IPS-20b (cell line): ENCODE results near the gene PTPN6.
A peak's percentile ranks its signal among the peaks of the same experiment; 100 is the strongest.

Experiments
- H3K27ac ChIP-seq: one replicate; pipeline ENCODE4 v1.5.1; 2013; ENCODE audit warnings: low read length
- H3K27me3 ChIP-seq: 2 replicates; pipeline ENCODE4 v1.6.1; 2013; ENCODE audit warnings: mild to moderate bottlenecking, low read length, inconsistent platforms; ENCODE audit not compliant: insufficient read depth
- H3K36me3 ChIP-seq: 2 replicates; pipeline ENCODE4 v1.6.1; 2013; ENCODE audit warnings: low read depth, mild to moderate bottlenecking, inconsistent platforms, low read length, moderate library complexity; ENCODE audit not compliant: insufficient read depth
- H3K4me1 ChIP-seq: 2 replicates; pipeline ENCODE4 v1.6.1; 2013; ENCODE audit warnings: mild to moderate bottlenecking, control low read depth, inconsistent platforms, low read length, moderate library complexity; ENCODE audit not compliant: insufficient read depth
- H3K4me3 ChIP-seq: 2 replicates; pipeline ENCODE4 v1.5.1; 2013; ENCODE audit warnings: mild to moderate bottlenecking, low read length, inconsistent platforms
- H3K9ac ChIP-seq: 2 replicates; pipeline ENCODE4 v1.6.1; 2013; ENCODE audit warnings: low read depth, mild to moderate bottlenecking, inconsistent platforms, low read length, moderate library complexity
- H3K9me3 ChIP-seq: 2 replicates; pipeline ENCODE4 v1.6.1; 2013; ENCODE audit warnings: mild to moderate bottlenecking, low read depth, low read length, inconsistent platforms; ENCODE audit not compliant: insufficient read depth

PTPN6 gene

DNA sequence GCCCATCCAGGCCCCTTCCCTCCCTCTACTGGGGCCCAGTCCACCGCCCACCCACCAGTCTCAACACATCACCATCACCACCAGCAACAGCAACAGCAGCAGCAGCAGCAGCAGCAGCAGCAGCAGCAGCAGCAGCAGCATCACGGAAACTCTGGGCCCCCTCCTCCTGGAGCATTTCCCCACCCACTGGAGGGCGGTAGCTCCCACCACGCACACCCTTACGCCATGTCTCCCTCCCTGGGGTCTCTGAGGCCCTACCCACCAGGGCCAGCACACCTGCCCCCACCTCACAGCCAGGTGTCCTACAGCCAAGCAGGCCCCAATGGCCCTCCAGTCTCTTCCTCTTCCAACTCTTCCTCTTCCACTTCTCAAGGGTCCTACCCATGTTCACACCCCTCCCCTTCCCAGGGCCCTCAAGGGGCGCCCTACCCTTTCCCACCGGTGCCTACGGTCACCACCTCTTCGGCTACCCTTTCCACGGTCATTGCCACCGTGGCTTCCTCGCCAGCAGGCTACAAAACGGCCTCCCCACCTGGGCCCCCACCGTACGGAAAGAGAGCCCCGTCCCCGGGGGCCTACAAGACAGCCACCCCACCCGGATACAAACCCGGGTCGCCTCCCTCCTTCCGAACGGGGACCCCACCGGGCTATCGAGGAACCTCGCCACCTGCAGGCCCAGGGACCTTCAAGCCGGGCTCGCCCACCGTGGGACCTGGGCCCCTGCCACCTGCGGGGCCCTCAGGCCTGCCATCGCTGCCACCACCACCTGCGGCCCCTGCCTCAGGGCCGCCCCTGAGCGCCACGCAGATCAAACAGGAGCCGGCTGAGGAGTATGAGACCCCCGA is 14.3 kb upstream of the PTPN6 start:
- Histone ChIP-seq H3K4me3 (peak overlapping the region; percentile 77; the same call in 1 of the 2 replicates), H3K4me1 (peaks cover 4% of the 10 kb centered on the region; the same call in 1 of the 2 replicates), H3K36me3 (peaks cover 75% of the 10 kb centered on the region)

DNA sequence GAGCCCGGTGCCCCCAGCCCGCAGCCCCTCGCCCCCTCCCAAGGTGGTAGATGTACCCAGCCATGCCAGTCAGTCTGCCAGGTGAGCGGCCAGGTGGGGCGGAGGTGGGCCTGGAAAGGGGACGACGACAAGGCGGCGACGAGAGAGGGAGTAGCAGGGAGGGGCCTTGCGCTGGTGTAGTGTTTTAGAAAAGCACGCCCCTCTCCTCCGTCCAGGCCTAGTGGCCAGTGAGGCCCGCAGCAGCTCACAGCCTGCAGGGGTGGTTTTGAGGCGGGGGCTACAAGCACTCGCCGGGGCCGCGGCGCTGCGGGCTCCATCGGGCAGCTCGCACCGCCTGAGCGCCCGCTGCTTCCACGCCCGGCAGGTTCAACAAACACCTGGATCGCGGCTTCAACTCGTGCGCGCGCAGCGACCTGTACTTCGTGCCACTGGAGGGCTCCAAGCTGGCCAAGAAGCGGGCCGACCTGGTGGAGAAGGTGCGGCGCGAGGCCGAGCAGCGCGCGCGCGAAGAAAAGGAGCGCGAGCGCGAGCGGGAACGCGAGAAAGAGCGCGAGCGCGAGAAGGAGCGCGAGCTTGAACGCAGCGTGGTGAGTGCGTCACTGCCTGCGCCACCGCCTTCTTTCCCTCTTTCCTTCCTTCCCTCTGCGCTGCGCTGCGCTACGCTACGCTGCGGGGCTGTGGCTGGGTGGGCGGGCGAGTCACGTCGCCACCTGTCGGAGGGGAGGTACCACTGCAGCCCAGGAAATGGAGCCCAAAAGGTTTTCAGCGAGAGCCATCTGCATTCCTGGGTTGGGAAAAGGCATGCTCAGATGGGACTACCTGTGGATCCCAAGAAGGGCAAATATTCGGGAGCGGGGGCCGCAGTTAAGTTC is 13.4 kb upstream of the PTPN6 start:
- Histone ChIP-seq H3K4me1 (peaks cover 4% of the 10 kb centered on the region; the same call in 1 of the 2 replicates), H3K27ac (peak overlapping the region; percentile 83), H3K36me3 (peaks cover 66% of the 10 kb centered on the region), H3K9me3 (no peaks in the 10 kb centered on the region), H3K27me3 (no peaks in the 10 kb centered on the region), H3K9ac (peak overlapping the region; percentile 92), H3K4me3 (peak overlapping the region; percentile 77)

More for the DNA sequence above, 14.3 kb upstream of the PTPN6 start:
- Histone ChIP-seq H3K27me3 (no peaks in the 10 kb centered on the region), H3K9ac (peak overlapping the region; percentile 92; the same call in 1 of the 2 replicates), H3K9me3 (no peaks in the 10 kb centered on the region), H3K27ac (no peak overlapping the region)

DNA sequence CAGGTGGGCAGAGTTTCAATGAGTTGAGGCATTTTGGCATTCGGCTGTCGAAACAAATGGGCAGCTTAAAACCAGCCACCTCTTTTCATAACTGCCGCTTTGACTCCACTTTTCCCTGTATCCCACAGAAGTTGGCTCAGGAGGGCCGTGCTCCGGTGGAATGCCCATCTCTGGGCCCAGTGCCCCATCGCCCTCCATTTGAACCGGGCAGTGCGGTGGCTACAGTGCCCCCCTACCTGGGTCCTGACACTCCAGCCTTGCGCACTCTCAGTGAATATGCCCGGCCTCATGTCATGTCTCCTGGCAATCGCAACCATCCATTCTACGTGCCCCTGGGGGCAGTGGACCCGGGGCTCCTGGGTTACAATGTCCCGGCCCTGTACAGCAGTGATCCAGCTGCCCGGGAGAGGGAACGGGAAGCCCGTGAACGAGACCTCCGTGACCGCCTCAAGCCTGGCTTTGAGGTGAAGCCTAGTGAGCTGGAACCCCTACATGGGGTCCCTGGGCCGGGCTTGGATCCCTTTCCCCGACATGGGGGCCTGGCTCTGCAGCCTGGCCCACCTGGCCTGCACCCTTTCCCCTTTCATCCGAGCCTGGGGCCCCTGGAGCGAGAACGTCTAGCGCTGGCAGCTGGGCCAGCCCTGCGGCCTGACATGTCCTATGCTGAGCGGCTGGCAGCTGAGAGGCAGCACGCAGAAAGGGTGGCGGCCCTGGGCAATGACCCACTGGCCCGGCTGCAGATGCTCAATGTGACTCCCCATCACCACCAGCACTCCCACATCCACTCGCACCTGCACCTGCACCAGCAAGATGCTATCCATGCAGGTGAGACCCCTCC is 12.6 kb upstream of the PTPN6 start:
- Histone ChIP-seq H3K9ac (peak overlapping the region; percentile 92; the same call in 1 of the 2 replicates), H3K27ac (peak overlapping the region; percentile 83), H3K9me3 (no peaks in the 10 kb centered on the region), H3K4me3 (peak overlapping the region; percentile 77), H3K36me3 (peaks cover 59% of the 10 kb centered on the region), H3K27me3 (no peaks in the 10 kb centered on the region), H3K4me1 (peaks cover 4% of the 10 kb centered on the region; the same call in 1 of the 2 replicates)

DNA sequence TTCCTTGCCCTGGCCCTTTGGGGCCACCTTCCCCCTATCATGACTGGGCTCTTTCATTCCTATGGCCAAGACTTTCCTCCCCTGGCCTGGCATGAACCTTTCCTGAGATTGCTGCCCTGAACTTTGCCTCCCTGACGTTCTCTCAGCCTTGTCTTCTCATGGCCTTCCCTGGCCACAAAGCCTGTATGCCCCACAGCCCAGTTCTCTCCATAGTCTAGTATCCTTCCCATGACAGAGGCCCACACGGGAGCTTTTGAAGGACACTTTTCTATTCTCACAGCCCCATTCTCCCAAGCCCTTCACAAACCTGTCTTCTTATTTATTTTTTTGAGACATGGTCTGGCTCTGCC is 12.0 kb upstream of the PTPN6 start:
- Histone ChIP-seq H3K27ac (no peak overlapping the region), H3K36me3 (peaks cover 53% of the 10 kb centered on the region), H3K4me3 (no peak overlapping the region), H3K9ac (no peak overlapping the region), H3K27me3 (no peaks in the 10 kb centered on the region), H3K4me1 (peaks cover 4% of the 10 kb centered on the region; the same call in 1 of the 2 replicates), H3K9me3 (no peaks in the 10 kb centered on the region)

DNA sequence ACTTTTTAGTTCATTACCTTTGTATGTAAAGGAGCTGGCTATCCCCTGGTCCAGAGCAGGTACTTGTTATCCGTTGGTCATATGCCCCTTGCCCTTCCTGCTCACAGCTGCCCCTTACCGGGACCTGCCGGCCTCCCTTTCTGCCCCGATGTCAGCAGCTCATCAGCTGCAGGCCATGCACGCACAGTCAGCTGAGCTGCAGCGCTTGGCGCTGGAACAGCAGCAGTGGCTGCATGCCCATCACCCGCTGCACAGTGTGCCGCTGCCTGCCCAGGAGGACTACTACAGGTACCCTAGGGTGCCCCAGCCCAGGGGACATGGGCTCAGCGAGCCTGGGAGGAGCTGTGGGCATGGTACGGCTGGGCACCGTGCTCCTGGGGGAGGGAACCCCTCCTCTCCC is 9.9 kb upstream of the PTPN6 start:
- Histone ChIP-seq H3K9me3 (no peaks in the 10 kb centered on the region), H3K4me3 (no peak overlapping the region), H3K9ac (no peak overlapping the region), H3K4me1 (peaks cover 16% of the 10 kb centered on the region), H3K27ac (no peak overlapping the region), H3K27me3 (no peaks in the 10 kb centered on the region), H3K36me3 (peaks cover 32% of the 10 kb centered on the region)

DNA sequence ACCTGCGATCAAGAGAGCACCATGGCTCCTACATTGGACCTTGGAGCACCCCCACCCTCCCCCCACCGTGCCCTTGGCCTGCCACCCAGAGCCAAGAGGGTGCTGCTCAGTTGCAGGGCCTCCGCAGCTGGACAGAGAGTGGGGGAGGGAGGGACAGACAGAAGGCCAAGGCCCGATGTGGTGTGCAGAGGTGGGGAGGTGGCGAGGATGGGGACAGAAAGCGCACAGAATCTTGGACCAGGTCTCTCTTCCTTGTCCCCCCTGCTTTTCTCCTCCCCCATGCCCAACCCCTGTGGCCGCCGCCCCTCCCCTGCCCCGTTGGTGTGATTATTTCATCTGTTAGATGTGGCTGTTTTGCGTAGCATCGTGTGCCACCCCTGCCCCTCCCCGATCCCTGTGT is 9.4 kb upstream of the PTPN6 start:
- Histone ChIP-seq H3K4me3 (no peak overlapping the region), H3K27me3 (no peaks in the 10 kb centered on the region), H3K9me3 (no peaks in the 10 kb centered on the region), H3K4me1 (peaks cover 17% of the 10 kb centered on the region), H3K9ac (no peak overlapping the region), H3K36me3 (peaks cover 32% of the 10 kb centered on the region), H3K27ac (no peak overlapping the region)

DNA sequence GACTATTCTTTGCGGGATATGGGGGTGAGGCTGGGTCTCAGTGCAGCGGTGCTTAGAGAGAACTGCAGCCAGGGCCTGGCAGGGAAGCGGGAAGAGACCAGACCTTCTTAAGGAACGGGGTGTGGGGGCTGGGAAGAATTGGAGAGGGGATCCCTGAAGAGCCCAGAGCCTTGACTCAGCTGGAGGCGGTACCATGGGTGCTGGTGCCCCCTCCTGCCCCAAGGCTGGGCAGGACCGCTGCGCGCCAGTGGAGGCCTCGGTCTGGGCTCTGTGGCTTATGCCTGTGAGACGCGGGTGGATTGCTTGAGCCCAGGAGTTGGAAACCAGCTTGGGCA is 8.9 kb upstream of the PTPN6 start:
- Histone ChIP-seq H3K4me1 (peaks cover 21% of the 10 kb centered on the region), H3K4me3 (no peak overlapping the region), H3K27ac (no peak overlapping the region), H3K36me3 (peaks cover 32% of the 10 kb centered on the region), H3K9me3 (no peaks in the 10 kb centered on the region), H3K9ac (peak overlapping the region; percentile 96; the same call in 1 of the 2 replicates), H3K27me3 (no peaks in the 10 kb centered on the region)

DNA sequence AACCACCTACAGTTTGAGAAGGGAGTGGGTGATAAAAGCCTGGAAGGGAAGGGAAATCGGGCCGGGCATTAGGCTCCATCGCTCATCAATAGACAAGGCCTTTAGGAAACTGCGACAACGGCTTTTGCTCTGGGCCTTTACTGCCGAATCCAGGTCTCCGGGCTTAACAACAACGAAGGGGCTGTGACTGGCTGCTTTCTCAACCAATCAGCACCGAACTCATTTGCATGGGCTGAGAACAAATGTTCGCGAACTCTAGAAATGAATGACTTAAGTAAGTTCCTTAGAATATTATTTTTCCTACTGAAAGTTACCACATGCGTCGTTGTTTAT is 7.8 kb upstream of the PTPN6 start:
- H3K27ac ChIP-seq, result peak overlapping the region; percentile 45
- H3K4me3 ChIP-seq, result peak overlapping the region; percentile 91; the same call in 1 of the 2 replicates
- peak overlapping the region; percentile 96 for H3K9ac ChIP-seq
- no peaks in the 10 kb centered on the region for H3K9me3 ChIP-seq
- H3K36me3 ChIP-seq, result peaks cover 32% of the 10 kb centered on the region
- H3K27me3 ChIP-seq, result no peaks in the 10 kb centered on the region
- H3K4me1 ChIP-seq, result peaks cover 18% of the 10 kb centered on the region

DNA sequence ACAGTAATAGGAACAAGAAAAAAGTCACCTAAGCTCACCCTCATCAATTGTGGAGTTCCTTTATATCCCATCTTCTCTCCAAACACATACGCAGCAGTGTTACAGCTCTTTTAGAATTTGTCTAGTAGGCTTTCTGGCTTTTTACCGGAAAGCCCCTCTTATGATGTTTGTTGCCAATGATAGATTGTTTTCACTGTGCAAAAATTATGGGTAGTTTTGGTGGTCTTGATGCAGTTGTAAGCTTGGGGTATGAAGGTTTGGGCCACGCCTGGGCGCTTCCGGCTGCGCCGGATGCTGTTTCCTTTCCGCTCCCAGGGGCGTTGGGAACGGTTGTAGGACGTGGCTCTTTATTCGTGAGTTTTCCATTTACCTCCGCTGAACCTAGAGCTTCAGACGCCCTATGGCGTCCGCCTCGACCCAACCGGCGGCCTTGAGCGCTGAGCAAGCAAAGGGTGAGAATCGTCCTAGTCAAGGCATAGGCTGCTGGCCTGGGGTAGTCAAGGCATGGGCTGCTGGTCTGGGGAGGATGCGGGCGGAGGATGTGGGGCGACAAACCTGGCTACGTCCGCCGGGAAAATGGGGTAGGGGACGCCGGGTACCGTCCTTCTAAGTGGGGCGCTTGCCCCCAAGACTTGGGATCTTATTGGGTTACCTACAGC is 7.3 kb upstream of the PTPN6 start, which contains the start of the genes C12orf57 and RNU7-1:
TSS of gene C12orf57 (plus strand) at position 301 of the 659 bp plus-strand sequence. CDS start at position 401, 100 bp downstream.
TSS of gene RNU7-1 (plus strand) at position 95 of the 659 bp plus-strand sequence.
- Histone ChIP-seq H3K9me3 (no peaks in the 10 kb centered on the region), H3K4me1 (peaks cover 17% of the 10 kb centered on the region), H3K27me3 (no peaks in the 10 kb centered on the region)

DNA sequence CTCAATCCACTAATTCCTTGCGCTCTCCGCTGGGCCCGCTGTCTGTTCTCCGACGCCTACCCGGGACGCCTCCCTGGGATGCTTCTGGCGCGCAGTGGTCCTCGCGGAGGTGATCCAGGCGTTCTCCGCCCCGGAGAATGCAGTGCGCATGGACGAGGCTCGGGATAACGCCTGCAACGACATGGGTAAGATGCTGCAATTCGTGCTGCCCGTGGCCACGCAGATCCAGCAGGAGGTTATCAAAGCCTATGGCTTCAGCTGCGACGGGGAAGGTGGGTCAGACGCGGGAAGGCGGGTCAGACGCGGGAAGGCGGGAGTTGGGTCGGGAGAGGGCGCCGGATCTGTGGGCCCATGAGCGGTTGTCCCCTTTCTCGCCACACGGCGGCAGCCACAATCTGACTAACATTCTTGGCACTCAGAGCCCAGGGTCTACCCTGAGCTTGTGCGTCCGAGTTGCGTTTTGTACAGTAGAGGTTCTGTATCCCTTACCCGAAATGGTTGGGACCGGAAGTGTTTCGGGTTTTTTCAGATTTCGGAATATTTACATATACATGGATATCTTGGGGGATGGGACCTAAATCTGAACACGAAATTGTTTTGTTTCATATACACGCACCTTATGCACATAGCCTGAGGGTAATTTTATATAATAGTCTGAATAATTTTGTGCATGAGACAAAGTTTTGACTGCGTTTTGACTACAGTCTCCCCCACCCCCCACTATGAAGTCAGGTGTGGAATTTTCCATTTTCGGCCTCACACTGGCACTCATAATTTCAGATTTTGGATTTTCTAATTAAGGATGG is 6.6 kb upstream of the PTPN6 start:
- H3K9ac ChIP-seq, result peak overlapping the region; percentile 96
- H3K27me3 ChIP-seq, result no peaks in the 10 kb centered on the region
- H3K4me1 ChIP-seq, result peaks cover 17% of the 10 kb centered on the region
- H3K27ac ChIP-seq, result peak overlapping the region; percentile 92
- peak overlapping the region; percentile 91 for H3K4me3 ChIP-seq
- H3K36me3 ChIP-seq, result peaks cover 20% of the 10 kb centered on the region
- H3K9me3 ChIP-seq, result no peaks in the 10 kb centered on the region

More for the DNA sequence above, 7.3 kb upstream of the PTPN6 start, which contains the start of the genes C12orf57 and RNU7-1:
- H3K36me3 ChIP-seq, result peaks cover 27% of the 10 kb centered on the region
- H3K27ac ChIP-seq, result peak within 1 kb of the TSS; percentile 92
- peak within 1 kb of the TSS; percentile 96 for H3K9ac ChIP-seq
- H3K4me3 ChIP-seq, result peak within 1 kb of the TSS; percentile 91
